SH-SY5Y (cell line): ENCODE results near the gene TM9SF4.

Experiments used
- GATA2 ChIP-seq: IDR thresholded peaks from 2 replicates; pipeline ENCODE4 v1.6.1; 2011; ENCODE audit warnings: mild to moderate bottlenecking, low read depth, low read length
- GATA3 ChIP-seq: IDR thresholded peaks from 2 replicates; pipeline ENCODE4 v1.6.1; 2011; ENCODE audit warnings: low read depth, mild to moderate bottlenecking, low read length, moderate library complexity

- TF ChIP-seq GATA3 = no peak
- no peak for TF ChIP-seq GATA2
Observed at GRCh38 chr20:32134026-32134425, 24.5 kb downstream of the TM9SF4 start.
